Fibroblast of upper back skin (primary cell): ENCODE results near the gene XPO1.
A peak's percentile ranks its signal among the peaks of the same experiment; 100 is the strongest.
"Not testable (repeated sequence)": the region's sequence is repeated elsewhere in the genome, so short reads cannot be mapped to it uniquely, and the experiment has no call there.

Experiments used
- DNase-seq: peaks from one replicate; pipeline ENCODE4 v3.0.0-alpha.2; 2013

Gene XPO1, protein sequence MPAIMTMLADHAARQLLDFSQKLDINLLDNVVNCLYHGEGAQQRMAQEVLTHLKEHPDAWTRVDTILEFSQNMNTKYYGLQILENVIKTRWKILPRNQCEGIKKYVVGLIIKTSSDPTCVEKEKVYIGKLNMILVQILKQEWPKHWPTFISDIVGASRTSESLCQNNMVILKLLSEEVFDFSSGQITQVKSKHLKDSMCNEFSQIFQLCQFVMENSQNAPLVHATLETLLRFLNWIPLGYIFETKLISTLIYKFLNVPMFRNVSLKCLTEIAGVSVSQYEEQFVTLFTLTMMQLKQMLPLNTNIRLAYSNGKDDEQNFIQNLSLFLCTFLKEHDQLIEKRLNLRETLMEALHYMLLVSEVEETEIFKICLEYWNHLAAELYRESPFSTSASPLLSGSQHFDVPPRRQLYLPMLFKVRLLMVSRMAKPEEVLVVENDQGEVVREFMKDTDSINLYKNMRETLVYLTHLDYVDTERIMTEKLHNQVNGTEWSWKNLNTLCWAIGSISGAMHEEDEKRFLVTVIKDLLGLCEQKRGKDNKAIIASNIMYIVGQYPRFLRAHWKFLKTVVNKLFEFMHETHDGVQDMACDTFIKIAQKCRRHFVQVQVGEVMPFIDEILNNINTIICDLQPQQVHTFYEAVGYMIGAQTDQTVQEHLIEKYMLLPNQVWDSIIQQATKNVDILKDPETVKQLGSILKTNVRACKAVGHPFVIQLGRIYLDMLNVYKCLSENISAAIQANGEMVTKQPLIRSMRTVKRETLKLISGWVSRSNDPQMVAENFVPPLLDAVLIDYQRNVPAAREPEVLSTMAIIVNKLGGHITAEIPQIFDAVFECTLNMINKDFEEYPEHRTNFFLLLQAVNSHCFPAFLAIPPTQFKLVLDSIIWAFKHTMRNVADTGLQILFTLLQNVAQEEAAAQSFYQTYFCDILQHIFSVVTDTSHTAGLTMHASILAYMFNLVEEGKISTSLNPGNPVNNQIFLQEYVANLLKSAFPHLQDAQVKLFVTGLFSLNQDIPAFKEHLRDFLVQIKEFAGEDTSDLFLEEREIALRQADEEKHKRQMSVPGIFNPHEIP (N-terminal part only)

DNA sequence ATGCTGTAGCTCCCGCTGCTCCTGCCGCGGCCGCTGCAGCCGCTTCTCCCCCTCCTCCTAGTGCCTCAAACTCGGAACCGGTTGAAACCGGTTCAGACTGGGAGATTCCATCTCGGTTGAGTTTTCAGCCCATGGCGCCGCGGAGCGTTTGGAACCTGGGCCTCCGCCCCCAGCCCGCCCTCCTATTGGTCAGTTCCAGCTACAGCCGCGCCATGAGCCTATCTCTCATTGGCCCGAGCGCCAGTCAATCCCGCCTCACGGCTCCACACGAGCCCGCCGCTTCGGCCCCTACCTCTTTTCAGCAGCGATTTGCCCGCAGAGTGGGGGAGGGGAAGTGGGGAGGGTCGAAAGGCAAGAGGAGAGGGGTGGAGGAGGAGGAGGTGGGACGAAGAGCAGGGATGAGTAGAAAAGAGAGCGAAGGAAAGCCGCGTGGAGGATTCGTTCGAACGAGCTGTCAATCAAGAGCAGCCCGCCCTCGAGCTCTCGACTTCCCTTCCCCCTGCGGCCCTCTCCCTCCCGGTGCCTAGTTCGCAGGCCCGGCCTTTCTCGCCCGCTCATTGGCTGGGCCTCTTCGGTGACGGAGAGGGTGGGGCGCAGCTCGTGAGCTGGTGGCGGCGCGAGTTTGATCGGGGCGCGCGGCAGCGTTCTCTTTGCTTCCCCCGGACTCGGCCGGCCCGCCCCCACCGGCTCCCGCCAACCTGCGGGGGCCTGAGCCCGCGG is at the start of gene XPO1:
TSS of gene XPO1 (minus strand) at position 157 of the 720 bp plus-strand sequence. CDS start 4,459 bp downstream, outside the sequence.
- peak; percentile 99 for DNase-seq

DNA sequence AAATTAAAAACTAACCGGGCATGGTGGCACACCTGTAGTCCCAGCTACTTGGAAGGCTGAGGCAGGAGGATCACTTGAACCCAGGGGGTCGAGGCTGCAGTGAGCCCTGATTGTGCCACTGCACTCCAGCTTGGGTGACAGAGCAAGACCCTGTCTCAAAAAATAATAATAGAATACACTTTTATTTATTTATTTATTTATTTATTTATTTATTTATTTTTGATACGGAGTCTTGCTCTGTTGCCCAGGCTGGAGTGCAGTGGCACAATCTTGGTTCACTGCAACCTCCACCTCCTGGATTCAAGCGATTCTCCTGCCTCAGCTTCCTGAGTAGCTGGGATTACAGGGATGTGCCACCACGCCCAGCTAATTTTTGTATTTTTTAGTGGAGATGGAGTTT is 48.8 kb upstream of the XPO1 start:
- not testable (repeated sequence) for DNase-seq

DNA sequence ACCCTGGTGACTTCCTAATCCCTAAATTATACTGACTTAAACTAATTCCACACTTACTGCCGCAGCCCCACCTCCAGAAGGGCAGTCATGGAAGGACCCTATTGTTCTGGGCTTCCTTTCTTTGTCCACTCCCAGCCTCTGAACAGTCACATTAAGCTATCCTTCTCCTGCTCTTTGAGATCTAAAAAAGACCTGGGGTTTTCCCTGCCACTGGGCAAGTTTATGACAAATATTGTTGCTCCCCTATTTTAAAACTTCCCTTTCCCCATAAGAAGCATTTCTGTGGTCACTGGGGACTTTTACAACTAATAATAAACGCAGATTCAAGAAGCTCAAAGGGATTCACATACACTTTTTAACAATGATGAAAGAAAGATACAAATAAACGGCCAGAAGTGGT is 47.2 kb upstream of the XPO1 start:
- no peak for DNase-seq

DNA sequence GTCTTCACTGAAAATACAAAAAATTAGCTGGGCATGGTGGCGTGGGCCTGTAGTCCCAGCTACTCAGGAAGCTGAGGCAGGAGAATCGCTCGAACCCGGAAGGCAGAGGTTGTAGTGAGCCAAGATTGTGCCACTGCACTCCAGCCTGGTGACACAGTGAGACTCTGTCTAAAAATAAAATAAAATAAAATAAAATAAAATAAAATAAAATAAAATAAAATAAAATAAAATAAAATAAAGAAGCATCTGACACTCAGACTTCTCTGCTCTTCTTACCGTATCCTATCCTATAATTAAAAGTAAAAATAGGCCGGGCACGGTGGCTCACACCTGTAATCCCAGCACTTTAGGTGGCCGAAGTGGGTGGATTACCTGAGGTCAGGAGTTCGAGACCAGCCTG is 46.2 kb upstream of the XPO1 start:
- not testable (repeated sequence) for DNase-seq

DNA sequence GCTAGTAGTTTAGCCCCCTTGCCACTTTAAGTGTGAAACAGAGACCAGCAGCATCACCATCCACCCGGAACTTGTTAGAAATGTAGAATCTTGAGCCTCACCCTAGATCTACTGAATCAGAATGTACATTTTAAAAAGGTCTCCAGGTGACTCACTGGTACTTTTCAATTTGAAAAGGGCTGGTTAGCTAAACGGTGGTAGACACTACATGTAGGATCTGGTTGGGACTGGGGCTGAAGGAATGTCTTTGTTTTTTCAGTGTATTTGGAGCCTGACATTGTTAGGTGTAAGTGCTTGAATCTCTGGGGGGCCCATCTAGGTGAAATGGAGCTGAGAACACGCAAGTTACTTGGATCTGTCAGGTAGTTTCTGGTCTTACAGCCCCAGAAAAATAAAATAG is 44.0 kb upstream of the XPO1 start:
- DNase-seq, result no peak

DNA sequence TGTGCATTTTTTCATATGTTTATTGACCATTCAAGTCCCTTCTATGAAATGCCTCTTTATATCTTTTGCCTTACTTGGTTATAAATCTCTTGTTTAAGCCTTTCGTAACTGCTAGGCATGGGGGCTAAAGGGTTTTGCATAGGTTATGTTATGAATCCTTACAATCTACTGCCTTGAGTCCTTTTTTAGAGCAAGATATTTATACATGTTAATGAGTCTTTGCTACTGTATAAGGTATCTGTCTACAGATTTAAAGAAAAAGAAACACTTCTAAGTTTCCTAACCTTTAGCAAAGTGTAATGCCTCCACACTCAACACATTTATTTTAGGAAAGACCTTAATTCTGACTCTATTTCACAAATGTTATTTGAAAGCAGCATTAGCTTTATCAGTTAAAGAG is 43.6 kb upstream of the XPO1 start:
- DNase-seq, result no peak

DNA sequence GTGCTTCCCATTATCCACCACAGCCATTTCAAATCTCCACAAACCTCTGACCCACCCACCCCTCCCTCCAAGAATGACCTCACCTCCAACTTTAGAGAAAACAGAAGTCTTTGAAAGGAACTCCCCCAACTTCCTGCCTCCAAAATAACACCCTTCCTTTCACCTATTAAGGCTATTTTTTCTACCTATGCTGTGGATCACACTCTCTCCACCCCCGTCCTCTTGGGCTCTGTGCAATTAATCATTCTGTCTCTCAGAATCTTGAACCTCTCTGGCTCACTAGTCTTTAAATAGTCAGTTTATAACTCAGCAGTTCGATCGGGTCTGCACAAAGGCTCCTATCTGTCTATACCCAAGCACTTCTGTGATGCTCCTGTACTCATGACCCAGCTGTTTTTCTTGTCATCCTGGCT is 37.3 kb upstream of the XPO1 start:
- no peak for DNase-seq

DNA sequence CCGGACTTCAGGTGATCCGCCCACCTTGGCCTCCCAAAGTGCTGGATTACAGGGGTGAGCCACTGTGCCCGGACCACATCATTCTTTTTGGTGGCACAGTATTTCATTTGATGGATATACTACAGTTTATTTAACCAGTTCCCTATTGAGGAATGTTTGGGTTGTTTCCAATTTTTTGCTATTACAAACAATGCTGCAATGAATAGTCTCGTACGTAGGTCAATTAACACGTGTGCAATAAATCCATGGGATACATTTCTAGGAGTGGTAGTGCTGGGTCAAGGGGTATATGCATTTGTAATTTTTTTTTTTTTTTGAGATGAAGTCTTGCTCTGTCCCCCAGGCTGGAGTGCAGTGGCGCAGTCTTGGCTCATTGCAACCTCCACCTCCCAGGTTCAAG is 28.4 kb upstream of the XPO1 start:
- no peak for DNase-seq

DNA sequence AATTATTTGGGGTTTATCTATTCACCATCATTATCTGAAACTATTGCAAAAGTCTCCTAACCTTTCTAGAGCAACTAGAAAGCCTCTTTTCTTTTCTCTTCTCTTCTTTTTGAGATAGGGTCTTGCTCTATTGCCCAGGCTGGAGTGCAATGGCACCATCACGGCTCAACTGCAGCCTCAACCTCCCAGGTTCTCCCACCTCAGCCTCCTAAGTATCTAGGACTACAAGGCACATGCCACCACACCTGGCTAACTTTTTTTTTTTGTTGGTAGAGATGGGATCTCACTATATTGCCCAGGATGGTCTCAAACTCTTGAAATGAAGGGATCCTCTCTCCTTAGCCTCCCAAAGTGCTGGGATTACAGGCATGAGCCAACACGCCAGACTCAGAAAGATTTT is 24.5 kb upstream of the XPO1 start:
- DNase-seq, result no peak

DNA sequence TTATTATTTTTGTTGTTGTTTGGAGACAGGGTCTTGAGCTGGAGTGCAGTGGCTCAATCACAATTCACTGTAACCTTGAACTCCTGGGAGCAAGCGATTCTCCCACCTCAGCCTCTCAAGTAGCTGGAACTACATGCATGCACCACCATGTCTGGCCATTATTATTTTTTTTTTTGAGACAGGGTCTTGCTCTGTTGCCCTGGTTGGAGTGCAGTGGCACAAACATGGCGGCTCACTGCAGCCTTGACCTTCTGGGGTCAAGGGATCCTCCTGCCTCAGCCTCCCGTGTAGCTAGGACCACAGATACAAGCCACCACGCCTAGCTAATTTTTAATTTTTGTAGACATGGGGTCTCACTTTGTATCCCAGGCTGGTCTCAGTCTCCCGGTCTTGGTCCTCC is 20.0 kb upstream of the XPO1 start:
- DNase-seq, result no peak

DNA sequence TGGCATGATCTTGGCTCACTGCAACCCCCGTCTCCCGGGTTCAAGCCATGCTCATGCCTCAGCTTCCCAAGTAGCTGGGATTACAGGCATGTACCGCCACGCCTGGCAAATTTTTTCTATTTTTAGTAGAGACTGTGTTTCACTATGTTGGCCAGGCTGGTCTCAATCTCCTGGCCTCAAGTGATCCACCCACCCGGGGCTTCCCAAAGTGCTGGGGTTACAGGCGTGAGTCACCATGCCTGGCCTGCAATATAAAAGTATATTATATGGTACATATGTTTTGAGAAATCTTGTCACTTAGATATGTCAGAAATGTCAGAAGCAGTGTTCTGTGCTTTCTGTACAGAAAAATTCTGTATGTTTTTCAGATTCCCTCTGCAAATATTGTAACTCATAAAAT is 19.2 kb upstream of the XPO1 start:
- no peak for DNase-seq

DNA sequence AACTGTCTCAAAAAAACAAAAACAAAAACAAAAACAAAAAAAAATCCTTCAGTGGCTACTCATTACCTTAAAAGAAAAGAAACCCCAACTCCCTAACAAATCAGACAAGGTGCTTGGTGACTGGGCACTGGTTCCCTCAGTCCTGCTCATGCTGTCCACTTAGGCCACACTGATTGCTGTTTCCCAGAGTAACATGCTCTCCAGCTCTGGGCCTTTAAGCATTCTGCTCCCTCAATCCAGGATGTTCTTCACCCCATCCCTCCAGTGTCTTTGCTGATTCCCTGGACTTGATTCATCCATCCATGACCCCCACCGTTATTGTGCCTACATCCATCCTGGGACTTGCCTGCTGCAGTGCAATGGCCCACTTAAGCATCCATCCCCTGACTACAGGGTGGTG is 16.4 kb upstream of the XPO1 start:
- DNase-seq, result no peak

DNA sequence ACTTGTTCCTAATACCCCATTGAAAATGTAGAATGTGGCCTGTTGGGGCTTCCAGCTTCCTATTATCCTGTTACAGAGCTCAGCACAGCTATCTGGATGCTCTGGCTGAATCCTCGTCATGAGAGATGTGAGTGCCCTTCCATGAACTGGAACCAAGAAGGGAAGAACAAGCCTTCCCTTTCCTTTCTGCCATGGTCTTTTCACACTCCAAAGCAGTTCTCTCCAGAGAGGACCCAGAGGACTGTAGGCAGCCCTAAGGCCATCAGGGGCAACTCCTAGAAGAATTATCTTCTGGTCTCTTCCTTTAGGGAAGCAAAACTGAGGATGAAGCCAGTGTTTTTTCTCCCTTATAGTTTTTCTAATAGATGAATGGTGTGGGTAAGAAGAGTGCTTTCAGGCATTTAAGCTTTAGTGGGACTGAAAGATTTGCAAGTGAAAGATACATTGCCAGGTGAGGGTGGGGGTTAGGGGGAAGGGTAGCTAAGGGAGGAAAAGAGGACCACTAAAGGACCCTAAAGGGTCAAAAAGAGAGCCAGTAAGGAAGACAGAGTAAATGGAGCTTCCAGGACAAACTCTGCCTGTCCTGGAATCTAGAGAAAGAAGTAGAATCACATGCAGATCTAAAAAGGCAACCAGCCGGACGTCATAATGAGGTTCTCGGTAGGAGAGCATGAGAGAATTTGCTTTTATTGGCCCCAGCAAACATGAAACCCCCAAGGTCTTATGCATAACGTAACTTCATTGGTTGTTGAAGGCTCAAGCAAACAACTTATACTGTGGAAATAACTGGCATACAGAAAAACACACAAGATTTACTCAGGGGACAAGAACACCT is 12.4 kb upstream of the XPO1 start:
- DNase-seq, result no peak

DNA sequence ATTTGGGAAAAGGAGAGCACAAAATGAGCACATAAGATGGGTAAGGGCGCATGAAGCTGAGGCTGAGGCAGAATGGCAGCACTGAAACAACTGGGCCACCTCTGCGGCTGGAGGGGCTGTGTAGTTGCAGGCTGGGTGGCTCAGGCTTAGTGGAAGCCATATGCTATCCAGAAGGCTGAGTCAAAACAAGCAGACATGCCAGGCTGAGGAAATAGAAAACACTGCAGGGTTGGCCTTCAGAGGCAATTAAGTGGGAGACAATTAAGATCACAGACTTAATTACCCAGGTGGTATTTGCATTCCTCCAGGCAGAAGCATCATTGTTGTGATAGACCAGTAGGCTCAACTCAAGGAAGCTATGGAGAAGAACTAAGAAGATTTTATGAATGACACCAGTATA is 11.4 kb upstream of the XPO1 start:
- no peak for DNase-seq

DNA sequence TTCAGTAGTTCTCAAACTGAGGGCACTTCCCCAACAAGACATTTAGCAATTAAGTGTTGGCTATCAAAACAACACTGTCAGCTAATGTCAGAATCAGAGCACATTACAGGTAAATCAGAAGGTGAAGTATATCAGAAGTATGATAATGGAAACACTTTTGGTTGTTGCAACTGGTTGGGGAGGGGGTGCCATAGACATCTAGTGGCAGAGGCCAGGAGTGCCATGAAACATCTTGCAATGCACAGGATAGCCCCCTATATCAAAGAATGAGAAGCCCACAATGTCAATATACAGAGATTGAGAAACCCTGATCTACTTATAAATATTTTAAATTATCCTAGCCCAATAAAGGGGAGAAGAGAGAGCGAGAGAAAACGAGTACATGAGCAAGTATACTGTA is 4.9 kb upstream of the XPO1 start:
- no peak for DNase-seq

DNA sequence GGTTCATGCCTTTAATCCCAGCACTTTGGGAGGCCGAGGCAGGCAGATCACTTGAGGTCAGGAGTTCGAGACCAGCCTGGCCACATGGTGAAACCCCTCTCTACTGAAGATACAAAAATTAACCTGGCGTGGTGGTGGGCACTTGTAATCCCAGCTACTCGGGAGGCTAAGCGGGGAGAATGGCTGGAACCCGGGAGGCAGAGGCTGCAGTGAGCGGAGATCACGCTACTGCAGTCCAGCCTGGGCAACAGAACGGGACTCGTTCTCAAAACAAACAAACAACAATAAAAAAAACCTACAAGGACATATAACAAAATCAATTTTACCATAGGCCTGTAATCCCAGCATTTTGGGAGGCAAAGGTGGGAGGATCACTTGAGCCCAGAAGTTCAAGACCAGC is 2.0 kb upstream of the XPO1 start:
- DNase-seq, result not testable (repeated sequence)

DNA sequence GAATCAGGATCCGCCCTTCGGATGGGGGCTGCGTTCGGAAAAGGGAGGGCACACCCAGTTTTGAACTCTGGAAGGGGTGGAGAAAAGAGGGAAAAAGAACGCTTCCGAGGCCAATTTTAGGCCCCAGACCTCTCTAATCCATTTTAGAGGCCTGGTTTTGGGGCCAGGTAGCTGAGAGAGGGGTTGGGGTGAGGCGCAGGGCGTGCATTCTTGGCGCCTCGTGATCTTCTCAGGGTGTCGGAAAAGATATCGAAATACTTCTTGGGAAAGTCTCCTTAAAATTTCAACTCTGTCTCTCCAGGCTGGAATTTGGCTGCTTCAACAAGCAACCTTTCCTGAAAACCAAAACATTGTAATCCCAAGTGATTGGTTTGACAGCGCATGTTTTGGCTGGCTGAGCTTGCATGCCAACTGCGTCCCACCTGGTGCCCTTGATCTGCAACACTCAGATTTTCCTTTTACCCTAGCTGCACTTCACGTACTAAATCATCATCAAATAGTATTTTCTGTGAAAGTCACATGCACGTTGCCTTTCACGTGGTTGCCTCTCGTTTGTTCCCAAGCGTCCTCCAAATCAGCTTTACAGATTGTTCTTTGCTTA is 864 bp upstream of the XPO1 start:
- DNase-seq, result peak; percentile 13

DNA sequence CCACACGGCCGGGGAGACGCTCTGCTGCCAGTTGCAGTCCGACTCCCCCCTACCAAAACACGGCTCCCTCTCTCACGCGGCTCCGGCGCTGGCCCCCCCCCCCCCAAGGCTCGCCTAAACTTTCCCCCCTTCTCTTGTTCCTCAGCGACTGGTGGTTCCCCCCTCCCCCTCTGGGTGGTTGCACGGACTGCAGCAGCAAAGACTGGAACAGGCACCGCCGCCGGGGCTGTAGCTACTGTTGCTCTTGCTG is 281 bp downstream of the XPO1 start:
- no peak for DNase-seq

DNA sequence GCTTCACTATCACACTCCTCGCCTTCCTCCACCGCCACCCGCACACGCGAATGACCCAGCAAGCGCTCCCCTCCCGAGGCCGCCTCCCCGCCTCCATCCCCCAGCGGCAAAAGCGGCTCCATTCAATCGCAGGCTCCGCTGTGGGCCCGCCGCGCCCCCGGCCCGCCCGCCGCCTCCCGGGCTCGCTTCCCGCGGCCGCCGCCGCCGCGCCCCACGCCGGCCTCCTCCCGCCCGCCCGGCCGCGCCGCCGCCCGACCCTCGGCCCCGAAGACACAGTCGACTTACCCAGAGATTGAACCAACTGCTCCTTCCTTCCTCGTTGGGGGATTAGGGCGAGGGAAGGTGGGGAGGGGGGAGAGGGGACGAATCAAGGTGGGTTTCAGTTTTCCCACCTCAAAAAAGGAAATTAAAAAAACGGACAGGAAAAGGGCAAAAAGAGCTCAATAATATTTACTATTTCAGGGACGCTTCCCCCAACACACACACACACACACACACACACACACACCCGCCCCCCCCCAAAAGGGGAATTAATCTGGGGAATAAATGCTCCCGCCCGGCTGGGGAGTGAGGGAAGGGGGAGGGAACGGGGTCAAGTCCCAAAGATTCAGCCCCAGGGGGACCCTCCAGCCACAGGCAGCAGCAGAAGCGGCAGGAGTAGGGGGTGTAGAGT is 743 bp downstream of the XPO1 start:
- peak; percentile 15 for DNase-seq

DNA sequence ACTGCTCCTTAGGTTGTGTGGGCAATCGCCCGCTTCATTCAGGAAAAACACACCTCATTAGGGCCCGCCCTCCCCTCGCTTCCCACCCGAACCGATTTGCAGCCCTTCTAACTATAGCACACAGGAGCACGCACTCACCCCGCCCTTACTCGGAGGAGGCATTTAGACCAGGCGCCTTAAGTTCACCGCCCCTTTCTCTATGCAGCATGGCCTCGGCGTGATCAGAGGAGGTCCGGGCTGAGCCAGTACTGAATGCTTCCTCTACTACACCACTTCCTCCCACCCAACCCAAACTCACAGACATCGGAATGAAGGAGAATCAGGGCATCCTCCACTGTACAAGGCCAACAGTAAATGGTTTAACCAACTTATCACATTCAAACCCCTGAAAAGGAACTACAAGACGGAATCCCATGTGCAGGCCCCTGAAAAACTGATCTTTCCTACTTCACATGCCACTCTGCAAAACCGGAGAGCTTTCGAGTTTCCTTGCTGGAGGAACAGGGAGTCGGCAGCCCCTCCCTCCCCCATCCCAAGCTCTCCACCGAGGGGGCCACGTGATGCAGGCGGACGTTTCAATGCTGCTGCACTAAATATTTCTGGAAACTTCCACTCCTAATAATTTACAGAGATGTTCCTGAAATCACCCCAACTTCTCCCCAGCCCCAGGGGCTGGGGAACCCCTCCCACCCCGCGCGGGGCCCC is 1.4 kb downstream of the XPO1 start:
- DNase-seq, result peak; percentile 85

DNA sequence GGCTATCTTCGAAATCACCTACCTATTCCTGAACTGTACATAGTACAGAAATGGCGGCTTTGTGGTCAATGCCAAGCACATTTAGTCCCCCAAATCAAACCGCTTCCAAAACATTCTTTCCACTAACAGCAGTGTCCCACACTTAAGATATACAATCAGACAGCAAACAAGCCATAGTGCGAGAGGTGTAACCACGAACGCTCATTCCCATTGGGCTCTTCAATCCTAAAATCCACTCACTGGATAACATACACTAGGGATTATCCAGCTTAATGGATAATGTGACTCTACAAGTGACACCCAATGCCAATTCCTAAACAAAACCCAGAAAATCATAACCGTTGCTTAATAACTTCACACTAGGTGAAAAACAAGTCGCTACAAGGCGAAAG is 2.0 kb downstream of the XPO1 start:
- peak; percentile 10 for DNase-seq
